Adrenal gland (tissue), 12 donors: ENCODE data around the gene FCHSD2. TPM values are rescaled to one million over a fixed set of nuclear protein-coding genes. Genes with fewer than 3 reads are reported as not detected.
A peak's percentile ranks its signal among the peaks of the same experiment; 100 is the strongest.

Experiments
- DNase-seq, 7 donors: peaks; one replicate each; pipeline ENCODE4 v3.0.0-alpha.2; 2019 to 2020
- H3K27ac ChIP-seq, 5 donors: fragments of 200-600 bp; sonication (generic) in 4 of 5; 1 replicate in 3 of 5; 2 replicates in 2 of 5; pipeline versions ENCODE4 v1.5.1 to v1.8.0; 2016 to 2020; ENCODE audit warnings: mild to moderate bottlenecking in 1 of 5
- H3K27me3 ChIP-seq: fragments of 200-600 bp; 2 replicates; pipeline ENCODE4 v1.8.0; 2021
- H3K36me3 ChIP-seq, 2 donors: fragments of 200-600 bp; replicated peaks in 1 of 2; 1 replicate in 1 of 2; 2 replicates in 1 of 2; pipeline versions ENCODE4 v1.5.1 to v1.8.0; 2018 to 2022
- H3K4me1 ChIP-seq, 2 donors: fragments of 200-600 bp; replicated peaks in 1 of 2; 1 replicate in 1 of 2; 2 replicates in 1 of 2; pipeline versions ENCODE4 v1.5.1 to v1.8.0; 2018 to 2021
- H3K4me3 ChIP-seq, 4 donors: fragments of 200-600 bp; sonication (generic) in 3 of 4; one replicate each; pipeline ENCODE4 v1.5.1; 2016 to 2018
- H3K9me3 ChIP-seq, 3 donors: fragments of 200-600 bp; sonication (generic) in 1 of 3; replicated peaks in 1 of 3; 1 replicate in 2 of 3; 2 replicates in 1 of 3; pipeline versions ENCODE4 v1.5.1 to v1.8.0; 2016 to 2021
- CTCF ChIP-seq, 6 experiments: fragments of 450-650 bp in 4 of 6; fragments of 200-600 bp in 2 of 6; sonication (generic) in 1 of 6; IDR thresholded peaks; 1 replicate in 5 of 6; 2 replicates in 1 of 6; pipeline versions ENCODE4 v1.5.1 to v1.8.0; 2016 to 2021; ENCODE audit warnings: antibody characterized with exemption in 6 of 6, mild to moderate bottlenecking in 2 of 6, moderate library complexity in 1 of 6
- POLR2A ChIP-seq, 2 donors: fragments of 450-650 bp; IDR thresholded peaks; one replicate each; pipeline ENCODE4 v1.6.1; 2017; ENCODE audit warnings: antibody characterized with exemption in 2 of 2, mild to moderate bottlenecking in 2 of 2, moderate library complexity in 1 of 2
- WGBS, 4 donors: extraction: QIAGEN DNeasy Blood & Tissue Kit in 2 of 4; methylation state at CpG; one replicate each; pipeline versions ENCODE4 v1.1.5 to v1.1.7; 2013 to 2017; 5-methylcytosine and 5-hydroxymethylcytosine counted together
- intact Hi-C, 2 donors: fragments of 100-400 bp; cut with DNase I; formaldehyde crosslinking; loops; one replicate each; pipeline versions ENCODE4 v1.14.1 to v1.15.0; 2022 to 2023
- polyA plus RNA-seq, 3 donors: library from polyadenylated mRNA; stranded (reverse); fragments of 200-250 nt in 2 of 3; fragments of 350-450 nt in 1 of 3; fragmentation: Illumina TruSeq in 1 of 3; extraction: RNeasy Lipid Tissue Mini Kit (QIAGEN cat#74804) in 1 of 3; gene quantifications; one replicate each; pipeline ENCODE4 v1.2.3, GENCODE V29; 2013 to 2014
- total RNA-seq, 9 donors: library from RNA; depleted of rRNA in 4 of 9; stranded (reverse); fragments of >200 nt in 4 of 9; fragments of 120-200 nt in 1 of 9; fragmentation: NEBNext Ultra II Directional in 1 of 9; extraction: Animal tissue kit (Norgen Biotek cat#: 25700) in 1 of 9; gene quantifications; one replicate each; pipeline versions ENCODE4 v1.1.0 to v1.2.4, GENCODE V29; 2013 to 2023
- donor health status: healthy with polysubstance abuse.
- donor health status: Bipolar disorder and iron deficiency.
- donor health status: DM: yes; HTN: yes; CAD: no.
- donor health status: DM: no; HTN: no; CAD: no.
- donor health status: DM: no; HTN: no; CAD: no.
- donor health status: DM: yes; HTN: yes; CAD: no.

The FCHSD2 gene
- total and polyA plus RNA-seq, 12 donors = 14.6 to 67.2 (median 32.7) TPM

- Histone ChIP-seq H3K4me3 (no peak overlapping the region), H3K27ac (peak overlapping the region in 1 of 5 donors; percentile 43), H3K27me3 (no peaks in the 10 kb centered on the region), H3K36me3 (no peaks in the 10 kb centered on the region), H3K9me3 (no peaks in the 10 kb centered on the region), H3K4me1 (peaks cover 13 to 43% of the 10 kb centered on the region in 2 donors)
- WGBS, 4 donors = 59 to 72% (median 65%) methylated on average over 7 to 11 of the region's 11 CpGs
- intact Hi-C loops = loop anchor here (5.0 to 10.0 kb wide), 2 partner anchors 252 to 459 kb away; no protein-coding TSS in a partner anchor
- DNase-seq = peak in 3 of 7 donors; percentile 59 to 71 (median 63)
- TF ChIP-seq POLR2A (IDR thresholded peaks at IDR 0.05) (no peak), CTCF (IDR thresholded peaks at IDR 0.05) (no peak)
These were observed 31.8 kb upstream of the FCHSD2 start for GRCh38 chr11:73173755-73174494.

- Histone ChIP-seq H3K36me3 (no peaks in the 10 kb centered on the region), H3K27me3 (no peaks in the 10 kb centered on the region), H3K4me3 (no peak overlapping the region), H3K9me3 (no peaks in the 10 kb centered on the region), H3K27ac (peak overlapping the region in 1 of 5 donors; percentile 43), H3K4me1 (peaks cover 14 to 48% of the 10 kb centered on the region in 2 donors)
- intact Hi-C loops = loop anchor here (5.0 to 10.0 kb wide), 2 partner anchors 251 to 458 kb away; no protein-coding TSS in a partner anchor
- no peak for DNase-seq
- 82 to 93% (median 88%) methylated on average over 4 of the region's 4 CpGs for WGBS, 4 donors
- TF ChIP-seq CTCF (IDR thresholded peaks at IDR 0.05) (no peak), POLR2A (IDR thresholded peaks at IDR 0.05) (no peak)
These were observed 31.0 kb upstream of the FCHSD2 start for GRCh38 chr11:73172992-73173656.

- Histone ChIP-seq H3K4me3 (no peak overlapping the region), H3K36me3 (no peaks in the 10 kb centered on the region), H3K27me3 (no peaks in the 10 kb centered on the region), H3K27ac (no peak overlapping the region), H3K9me3 (no peaks in the 10 kb centered on the region), H3K4me1 (peaks cover 14 to 47% of the 10 kb centered on the region in 2 donors)
- TF ChIP-seq POLR2A (IDR thresholded peaks at IDR 0.05) = no peak
- no peak for TF ChIP-seq CTCF (IDR thresholded peaks at IDR 0.05)
- DNase-seq = no peak
- intact Hi-C loops = loop anchor here (5.0 to 10.0 kb wide), 2 partner anchors 249 to 457 kb away; no protein-coding TSS in a partner anchor
- 74 to 82% (median 77%) methylated on average over 8 of the region's 8 CpGs for WGBS, 4 donors
These were observed 29.5 kb upstream of the FCHSD2 start for GRCh38 chr11:73171436-73172161.

GRCh38 chr11:73170140-73170539 lies 28.0 kb upstream of the FCHSD2 start:
- TF ChIP-seq CTCF (IDR thresholded peaks at IDR 0.05) (no peak), POLR2A (IDR thresholded peaks at IDR 0.05) (no peak)
- DNase-seq = no peak
- peaks cover 10 to 32% of the 10 kb centered on the region in 2 donors for H3K4me1 ChIP-seq
- no peaks in the 10 kb centered on the region for H3K27me3 ChIP-seq
- no peaks in the 10 kb centered on the region for H3K9me3 ChIP-seq
- 87 to 100% (median 91%) methylated on average over 2 of the region's 2 CpGs for WGBS, 4 donors
- H3K36me3 ChIP-seq = no peaks in the 10 kb centered on the region
- H3K4me3 ChIP-seq = no peak overlapping the region
- H3K27ac ChIP-seq = peak overlapping the region in 1 of 5 donors; percentile 77
- intact Hi-C loops = loop anchor here (5.0 to 10.0 kb wide), 2 partner anchors 248 to 455 kb away; no protein-coding TSS in a partner anchor
